CD8-positive, alpha-beta memory T cell (primary cell): ENCODE results near the gene LMTK2. TPM values are rescaled to one million over a fixed set of nuclear protein-coding genes. Genes with fewer than 3 reads are reported as not detected.

Experiments
- CTCF ChIA-PET: fragments of 350-600 bp; sonication (Branson Sonifier 250); formaldehyde crosslinking; loops from one replicate; lab custom pipeline; 2021; ENCODE audit warnings: antibody characterized with exemption; lab: Charles Lee
- POLR2A ChIA-PET: fragments of 350-600 bp; sonication (Branson Sonifier 250); formaldehyde crosslinking; loops from one replicate; lab custom pipeline; 2021; ENCODE audit warnings: antibody characterized with exemption; lab: Charles Lee
- DNase-seq, 5 donors: peaks; one replicate each; pipeline versions ENCODE4 v3.0.0 to v3.0.0-alpha.2; 2020 to 2022; ENCODE audit warnings: mixed read lengths in 1 of 5
- H3K27ac ChIP-seq: one replicate; pipeline ENCODE4 v1.7.0; 2013; ENCODE audit warnings: low read depth, mild to moderate bottlenecking, low read length, moderate library complexity
- H3K27me3 ChIP-seq: 2 replicates; pipeline ENCODE4 v1.7.0; 2013; ENCODE audit warnings: low read length, mild to moderate bottlenecking; ENCODE audit not compliant: insufficient read depth, poor library complexity, severe bottlenecking
- H3K36me3 ChIP-seq: 2 replicates; pipeline ENCODE4 v1.7.0; 2013; ENCODE audit warnings: mild to moderate bottlenecking, low read length, moderate library complexity; ENCODE audit not compliant: insufficient read depth
- H3K4me1 ChIP-seq: 2 replicates; pipeline ENCODE4 v1.7.0; 2013; ENCODE audit warnings: mild to moderate bottlenecking, low read length, moderate library complexity; ENCODE audit not compliant: insufficient read depth
- H3K4me3 ChIP-seq: 2 replicates; pipeline ENCODE4 v1.7.0; 2013; ENCODE audit warnings: mild to moderate bottlenecking, low read length
- H3K9me3 ChIP-seq: 2 replicates; pipeline ENCODE4 v1.7.0; 2013; ENCODE audit warnings: mild to moderate bottlenecking, low read length
- H3K27ac Mint-ChIP-seq, 8 donors: one replicate each; pipeline ENCODE4 v1.8.0; 2020 to 2021; ENCODE audit warnings: mixed read lengths in 8 of 8, mild to moderate bottlenecking in 6 of 8, inconsistent platforms in 3 of 8, moderate library complexity in 3 of 8
- H3K27me3 Mint-ChIP-seq, 2 donors: one replicate each; pipeline ENCODE4 v1.8.0; 2020 to 2021; ENCODE audit warnings: mixed read lengths in 2 of 2, mild to moderate bottlenecking in 1 of 2, moderate library complexity in 1 of 2
- H3K36me3 Mint-ChIP-seq, 3 donors: one replicate each; pipeline ENCODE4 v1.8.0; 2020 to 2021; ENCODE audit warnings: mixed read lengths in 3 of 3, inconsistent platforms in 1 of 3, mild to moderate bottlenecking in 1 of 3
- H3K4me1 Mint-ChIP-seq, 3 donors: one replicate each; pipeline ENCODE4 v1.8.0; 2020 to 2021; ENCODE audit warnings: mixed read lengths in 3 of 3, inconsistent platforms in 1 of 3, mild to moderate bottlenecking in 1 of 3
- H3K4me3 Mint-ChIP-seq, 7 donors: one replicate each; pipeline ENCODE4 v1.8.0; 2020 to 2021; ENCODE audit warnings: mixed read lengths in 7 of 7, mild to moderate bottlenecking in 6 of 7, moderate library complexity in 4 of 7, inconsistent platforms in 2 of 7
- H3K9me3 Mint-ChIP-seq, 5 donors: one replicate each; pipeline ENCODE4 v1.8.0; 2020 to 2022; ENCODE audit warnings: mixed read lengths in 5 of 5, mild to moderate bottlenecking in 3 of 5, moderate library complexity in 2 of 5, inconsistent platforms in 1 of 5
- polyA plus RNA-seq: library from polyadenylated mRNA; unstranded; fragments of 300-500 nt; fragmentation: Illumina TruSeq; gene quantifications from one replicate; pipeline ENCODE4 v1.2.3, GENCODE V29; 2021
- total RNA-seq, 2 experiments: library from RNA; stranded (reverse); gene quantifications; one replicate each; pipeline ENCODE4 v1.2.3, GENCODE V29; 2021

Gene LMTK2
- total and polyA plus RNA-seq, 3 experiments from 2014 or later, result 4.6 to 17.1 (median 16.0) TPM

DNA sequence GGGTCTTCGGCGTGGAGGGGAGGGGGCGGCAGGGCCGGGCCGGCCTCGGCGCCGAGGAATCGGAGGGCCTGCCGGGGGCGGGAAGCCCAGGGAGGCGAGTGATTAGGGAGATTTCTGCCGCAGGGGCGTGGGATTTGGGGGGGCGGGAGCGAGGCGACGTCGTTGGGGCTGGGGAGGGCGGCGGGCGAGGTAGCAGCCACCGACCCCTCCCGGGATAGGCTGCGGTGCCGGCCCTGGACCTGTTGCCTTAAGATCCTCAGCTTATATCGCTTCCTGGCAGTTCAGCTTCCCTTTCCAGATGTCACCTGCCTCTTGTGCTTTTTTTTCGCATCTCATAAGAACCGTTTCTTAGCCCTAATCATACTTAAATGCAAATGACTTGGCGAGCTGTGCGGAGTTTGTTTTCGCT, 655 bp downstream of the LMTK2 start:
- H3K9me3 ChIP-seq, result no peaks in the 10 kb centered on the region
- H3K4me1 Mint-ChIP-seq, result peaks cover 40 to 59% (median 46%) of the 10 kb centered on the region in 3 donors
- no peaks in the 10 kb centered on the region for H3K36me3 ChIP-seq
- H3K36me3 Mint-ChIP-seq, result peaks cover 0 to 7% (median 4%) of the 10 kb centered on the region in 3 donors
- peak overlapping the region in 7 of 8 donors; percentile 10 to 91 (median 78) for H3K27ac Mint-ChIP-seq
- peaks cover 6% of the 10 kb centered on the region for H3K27me3 ChIP-seq
- peaks cover 31% of the 10 kb centered on the region for H3K4me1 ChIP-seq
- H3K9me3 Mint-ChIP-seq, result no peaks in the 10 kb centered on the region
- POLR2A ChIA-PET, result no interaction called here
- peak overlapping the region; percentile 46 for H3K4me3 ChIP-seq
- peak overlapping the region; percentile 74 for H3K27ac ChIP-seq
- H3K27me3 Mint-ChIP-seq, result peaks cover 6 to 10% of the 10 kb centered on the region in 2 donors
- H3K4me3 Mint-ChIP-seq, result peak overlapping the region; percentile 92 to 99 (median 97)
- CTCF ChIA-PET, result interaction anchor here (1.5 to 7.3 kb wide), 2 partner anchors 24 to 60 kb away, joined by 4 to 57 read pairs; no protein-coding TSS in a partner anchor
- DNase-seq, result peak in 4 of 5 donors; percentile 4 to 26 (median 20)

- peaks cover 31% of the 10 kb centered on the region for H3K4me1 ChIP-seq
- H3K36me3 Mint-ChIP-seq, result peaks cover 0 to 11% (median 3%) of the 10 kb centered on the region in 3 donors
- H3K27me3 Mint-ChIP-seq, result peaks cover 0 to 2% of the 10 kb centered on the region in 2 donors
Measured at GRCh38 chr7:98110249-98111022, 3.8 kb downstream of the LMTK2 start.

GRCh38 chr7:98112077-98112476, 5.4 kb downstream of the LMTK2 start:
- Histone ChIP-seq H3K4me1 (peaks cover 26% of the 10 kb centered on the region), H3K27me3 (no peaks in the 10 kb centered on the region), H3K9me3 (no peaks in the 10 kb centered on the region), H3K27ac (no peak overlapping the region), H3K4me3 (no peak overlapping the region), H3K36me3 (no peaks in the 10 kb centered on the region)
- ChIA-PET POLR2A (interaction anchor here (0.7 kb wide), 1 partner anchor 22 kb away, joined by 4 read pairs; no protein-coding TSS in a partner anchor), CTCF (interaction anchor here (1.7 to 7.3 kb wide), 3 partner anchors 8 to 90 kb away, joined by 6 to 57 read pairs (median 8); no protein-coding TSS in a partner anchor)
- no peak for DNase-seq
- Mint-ChIP-seq H3K36me3 (peaks cover 0 to 10% (median 5%) of the 10 kb centered on the region in 3 donors), H3K4me3 (peak overlapping the region in 1 of 7 donors; percentile 43), H3K4me1 (peaks cover 62 to 92% (median 70%) of the 10 kb centered on the region in 3 donors), H3K27ac (no peak overlapping the region), H3K9me3 (no peaks in the 10 kb centered on the region), H3K27me3 (no peaks in the 10 kb centered on the region)

More at GRCh38 chr7:98110249-98111022, 3.8 kb downstream of the LMTK2 start:
- H3K27me3 ChIP-seq, result no peaks in the 10 kb centered on the region
- Mint-ChIP-seq H3K4me3 (peak overlapping the region in 2 of 7 donors; percentile 9 to 92), H3K4me1 (peaks cover 58 to 87% (median 73%) of the 10 kb centered on the region in 3 donors), H3K27ac (peak overlapping the region in 1 of 8 donors; percentile 31), H3K9me3 (no peaks in the 10 kb centered on the region)
- ChIA-PET CTCF (interaction anchor here (1.6 to 7.3 kb wide), 5 partner anchors 9 to 89 kb away, joined by 4 to 57 read pairs (median 6); no protein-coding TSS in a partner anchor), POLR2A (no interaction called here)
- no peak overlapping the region for H3K4me3 ChIP-seq
- no peak for DNase-seq
- no peaks in the 10 kb centered on the region for H3K36me3 ChIP-seq
- no peak overlapping the region for H3K27ac ChIP-seq
- no peaks in the 10 kb centered on the region for H3K9me3 ChIP-seq

DNA sequence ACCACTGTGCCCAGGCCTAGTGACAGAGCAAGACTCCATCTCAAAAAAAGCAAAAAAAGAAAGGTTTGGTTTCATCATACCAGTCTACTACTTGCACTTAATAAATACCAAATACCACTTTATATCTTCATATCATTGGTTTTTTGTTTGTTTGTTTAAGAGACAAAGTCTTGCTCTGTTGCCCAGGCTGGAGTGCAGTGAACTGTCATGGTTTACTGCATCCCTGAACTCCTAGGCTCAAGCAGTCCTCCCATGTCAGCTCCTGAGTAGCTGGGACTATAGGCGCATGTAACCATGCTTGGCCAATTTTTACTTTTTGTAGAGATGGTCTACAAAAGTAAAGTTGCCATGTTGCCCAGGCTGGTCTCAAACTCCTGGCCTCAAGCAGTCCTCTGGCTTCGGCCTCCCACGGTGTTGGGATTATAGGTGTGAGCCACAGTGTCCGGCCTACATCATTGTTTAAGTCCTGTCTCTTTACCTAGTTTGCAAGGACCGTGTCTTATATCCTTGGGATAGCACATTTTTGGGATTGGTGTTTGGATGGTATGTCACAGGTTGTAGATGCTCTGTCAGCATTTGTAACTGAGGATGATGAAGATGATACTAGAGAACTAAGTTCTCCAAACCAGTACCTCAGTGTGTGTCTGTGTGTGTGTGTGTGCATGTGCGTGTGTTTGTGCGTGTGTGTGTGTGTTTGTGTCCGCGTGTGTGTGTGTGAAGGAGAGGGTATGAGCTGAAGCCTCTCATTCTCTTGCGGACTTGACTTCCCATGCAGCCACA, 9.3 kb downstream of the LMTK2 start:
- Mint-ChIP-seq H3K27me3 (peaks cover 0 to 2% of the 10 kb centered on the region in 2 donors), H3K9me3 (no peaks in the 10 kb centered on the region), H3K4me1 (peaks cover 49 to 75% (median 59%) of the 10 kb centered on the region in 3 donors), H3K36me3 (peaks cover 0 to 20% (median 13%) of the 10 kb centered on the region in 3 donors), H3K27ac (no peak overlapping the region), H3K4me3 (peak overlapping the region in 1 of 7 donors; percentile 48)
- H3K36me3 ChIP-seq, result no peaks in the 10 kb centered on the region
- CTCF ChIA-PET, result no interaction called here
- H3K4me3 ChIP-seq, result no peak overlapping the region
- no peaks in the 10 kb centered on the region for H3K27me3 ChIP-seq
- H3K9me3 ChIP-seq, result no peaks in the 10 kb centered on the region
- no peaks in the 10 kb centered on the region for H3K4me1 ChIP-seq
- no peak overlapping the region for H3K27ac ChIP-seq
- DNase-seq, result no peak
- POLR2A ChIA-PET, result no interaction called here

- no peak overlapping the region for H3K4me3 Mint-ChIP-seq
- H3K36me3 Mint-ChIP-seq, result peaks cover 0 to 20% (median 13%) of the 10 kb centered on the region in 3 donors
- no peaks in the 10 kb centered on the region for H3K9me3 Mint-ChIP-seq
- Histone ChIP-seq H3K27me3 (no peaks in the 10 kb centered on the region), H3K27ac (no peak overlapping the region), H3K4me3 (no peak overlapping the region), H3K4me1 (no peaks in the 10 kb centered on the region), H3K36me3 (no peaks in the 10 kb centered on the region), H3K9me3 (no peaks in the 10 kb centered on the region)
- peaks cover 0 to 2% of the 10 kb centered on the region in 2 donors for H3K27me3 Mint-ChIP-seq
- no peak for DNase-seq
- CTCF ChIA-PET, result interaction anchor here (0.8 kb wide), 1 partner anchor 95 kb away, joined by 3 read pairs; no protein-coding TSS in a partner anchor
- POLR2A ChIA-PET, result no interaction called here
- H3K4me1 Mint-ChIP-seq, result peaks cover 40 to 67% (median 51%) of the 10 kb centered on the region in 3 donors
- H3K27ac Mint-ChIP-seq, result no peak overlapping the region
Measured at GRCh38 chr7:98116656-98117461, 10.2 kb downstream of the LMTK2 start.

DNA sequence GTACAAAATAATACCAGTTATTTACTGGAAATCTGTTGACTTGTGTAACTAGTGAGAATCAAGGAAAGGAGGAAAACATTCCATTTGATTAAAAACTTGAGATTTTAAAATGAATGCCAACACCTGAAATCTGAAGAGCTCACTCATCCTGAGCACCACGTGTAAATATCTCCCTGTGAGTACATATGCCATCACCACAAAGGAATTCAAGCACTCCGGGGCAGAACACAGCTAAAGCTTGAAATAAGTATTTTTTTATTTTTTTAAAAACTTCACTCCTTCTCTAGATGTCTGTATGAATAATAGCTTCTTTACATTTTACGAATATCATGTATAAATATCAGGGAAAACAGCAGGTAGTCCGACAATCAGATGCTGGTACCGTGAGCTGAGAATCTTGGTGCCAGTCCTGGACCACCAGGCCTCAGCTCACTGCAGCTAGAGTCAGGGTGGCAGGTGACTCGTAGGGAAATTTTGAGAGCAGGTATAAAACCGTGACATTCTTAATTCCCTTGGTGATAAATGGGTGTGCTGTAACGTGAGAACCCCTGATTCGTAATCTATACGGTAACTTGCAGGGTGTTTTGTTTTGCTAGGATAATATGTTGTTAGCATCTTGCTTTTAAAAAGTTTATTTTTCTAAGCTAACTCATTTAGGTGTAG, 12.7 kb downstream of the LMTK2 start:
- H3K4me1 ChIP-seq, result no peaks in the 10 kb centered on the region
- H3K9me3 ChIP-seq, result no peaks in the 10 kb centered on the region
- no peaks in the 10 kb centered on the region for H3K36me3 ChIP-seq
- no peaks in the 10 kb centered on the region for H3K27me3 ChIP-seq
- Mint-ChIP-seq H3K4me3 (no peak overlapping the region), H3K27ac (no peak overlapping the region), H3K36me3 (peaks cover 0 to 27% (median 20%) of the 10 kb centered on the region in 3 donors), H3K9me3 (no peaks in the 10 kb centered on the region), H3K27me3 (peaks cover 0 to 2% of the 10 kb centered on the region in 2 donors), H3K4me1 (peaks cover 41 to 64% (median 52%) of the 10 kb centered on the region in 3 donors)
- DNase-seq, result no peak
- H3K4me3 ChIP-seq, result no peak overlapping the region
- H3K27ac ChIP-seq, result no peak overlapping the region
- POLR2A ChIA-PET, result no interaction called here
- CTCF ChIA-PET, result interaction anchor here (0.6 to 1.6 kb wide), 4 partner anchors 8 to 98 kb away, joined by 3 to 8 read pairs (median 4); partner anchors contain the start of gene LMTK2

- Histone ChIP-seq H3K27me3 (no peaks in the 10 kb centered on the region), H3K36me3 (no peaks in the 10 kb centered on the region), H3K9me3 (no peaks in the 10 kb centered on the region), H3K27ac (no peak overlapping the region), H3K4me1 (no peaks in the 10 kb centered on the region), H3K4me3 (no peak overlapping the region)
- ChIA-PET CTCF (interaction anchor here (0.8 to 1.6 kb wide), 3 partner anchors 10 to 99 kb away, joined by 3 to 8 read pairs (median 5); partner anchors contain the start of gene LMTK2), POLR2A (no interaction called here)
- no peak for DNase-seq
- Mint-ChIP-seq H3K4me1 (peaks cover 35 to 57% (median 47%) of the 10 kb centered on the region in 3 donors), H3K36me3 (peaks cover 0 to 26% (median 18%) of the 10 kb centered on the region in 3 donors), H3K4me3 (no peak overlapping the region), H3K9me3 (no peaks in the 10 kb centered on the region), H3K27me3 (peaks cover 0 to 2% of the 10 kb centered on the region in 2 donors), H3K27ac (no peak overlapping the region)
Measured at GRCh38 chr7:98120559-98120958, 13.9 kb downstream of the LMTK2 start.
